H1 (cell line): ENCODE results near the gene PRCD. TPM values are rescaled to one million over a fixed set of nuclear protein-coding genes. Genes with fewer than 3 reads are reported as not detected.

Experiments used
- CTCF ChIA-PET: fragments of 300-600 bp; sonication (Branson Sonifier 250); formaldehyde crosslinking; loops from one replicate; lab custom pipeline; 2021; ENCODE audit not compliant: partially characterized antibody; lab: Charles Lee
- POLR2A ChIA-PET: fragments of 300-600 bp; sonication (Branson Sonifier 250); formaldehyde crosslinking; loops from one replicate; lab custom pipeline; 2021; ENCODE audit warnings: inconsistent platforms; ENCODE audit not compliant: partially characterized antibody; lab: Charles Lee
- DNase-seq, 2 experiments: peaks; one replicate each; pipeline versions ENCODE4 v3.0.0 to v3.0.0-alpha.2; 2010 to 2022; ENCODE audit warnings: low spot score in 2 of 2, low read depth in 1 of 2, mixed read lengths in 1 of 2
- FAIRE-seq: peaks from 2 replicates; lab custom pipeline; 2011; peaks lifted over from hg19 to GRCh38; lab: Jason Lieb, UNC
- H2AFZ ChIP-seq: 2 replicates; pipeline ENCODE4 v1.8.1; 2012; ENCODE audit warnings: low read length, inconsistent platforms
- H2AK5ac ChIP-seq: 2 replicates; pipeline ENCODE4 v1.6.1; 2013; ENCODE audit warnings: low read depth, low read length
- H2BK120ac ChIP-seq: replicated peaks from 2 replicates; pipeline ENCODE3; 2013; ENCODE audit warnings: low read depth, low read length, inconsistent platforms
- H2BK12ac ChIP-seq: 2 replicates; pipeline ENCODE4 v1.6.1; 2013; ENCODE audit warnings: low read depth, low read length
- H2BK15ac ChIP-seq: 2 replicates; pipeline ENCODE4 v1.6.1; 2013; ENCODE audit warnings: low read length
- H2BK20ac ChIP-seq: 2 replicates; pipeline ENCODE4 v1.6.1; 2013; ENCODE audit warnings: low read length
- H2BK5ac ChIP-seq: 2 replicates; pipeline ENCODE4 v1.6.1; 2013; ENCODE audit warnings: low read depth, low read length
- H3K14ac ChIP-seq: 2 replicates; pipeline ENCODE4 v1.6.1; 2013; ENCODE audit warnings: inconsistent platforms; ENCODE audit not compliant: insufficient read length
- H3K18ac ChIP-seq: 2 replicates; pipeline ENCODE4 v1.6.1; 2013; ENCODE audit warnings: low read length; ENCODE audit errors: extremely low read depth
- H3K23ac ChIP-seq: 2 replicates; pipeline ENCODE4 v1.6.1; 2013; ENCODE audit warnings: inconsistent platforms; ENCODE audit not compliant: insufficient read length
- H3K23me2 ChIP-seq: 2 replicates; pipeline ENCODE4 v1.6.1; 2013; ENCODE audit warnings: low read depth, low read length
- H3K27ac ChIP-seq: 2 replicates; pipeline ENCODE4 v1.6.1; 2011; ENCODE audit warnings: low read depth, low read length, inconsistent platforms
- H3K27me3 ChIP-seq, 4 experiments: replicated peaks in 1 of 4; 1 replicate in 1 of 4; 2 replicates in 3 of 4; pipeline versions ENCODE4 v1.6.1 to v1.8.1; 2011 to 2013; ENCODE audit warnings: low read length in 3 of 4, mild to moderate bottlenecking in 3 of 4, inconsistent platforms in 2 of 4, mixed read lengths in 2 of 4, moderate library complexity in 1 of 4; ENCODE audit not compliant: control insufficient read depth in 3 of 4, insufficient read depth in 3 of 4; ENCODE audit errors: extremely low read depth in 1 of 4
- H3K36me3 ChIP-seq, 4 experiments: 2 replicates each; pipeline versions ENCODE4 v1.6.1 to v1.8.1; 2011 to 2013; ENCODE audit warnings: mild to moderate bottlenecking in 4 of 4, low read length in 3 of 4, moderate library complexity in 2 of 4, control low read depth in 1 of 4, inconsistent platforms in 1 of 4; ENCODE audit not compliant: insufficient read depth in 4 of 4, control insufficient read depth in 2 of 4
- H3K4ac ChIP-seq: replicated peaks from 2 replicates; pipeline ENCODE3; 2013; ENCODE audit warnings: low read length, low read depth, mixed read lengths, inconsistent platforms; ENCODE audit not compliant: insufficient read length
- H3K4me1 ChIP-seq, 4 experiments: replicated peaks in 1 of 4; 1 replicate in 1 of 4; 2 replicates in 3 of 4; pipeline versions ENCODE4 v1.6.1 to v1.8.1; 2011 to 2013; ENCODE audit warnings: low read length in 3 of 4, inconsistent platforms in 2 of 4, mixed read lengths in 1 of 4; ENCODE audit not compliant: insufficient read depth in 4 of 4, control insufficient read depth in 3 of 4
- H3K4me2 ChIP-seq, 2 experiments: 2 replicates each; pipeline versions ENCODE4 v1.6.1 to v1.8.1; 2011 to 2013; ENCODE audit warnings: low read depth in 2 of 2, low read length in 2 of 2, control low read depth in 1 of 2, inconsistent platforms in 1 of 2, mild to moderate bottlenecking in 1 of 2; ENCODE audit not compliant: insufficient read depth in 1 of 2
- H3K4me3 ChIP-seq, 4 experiments: fragments of 200-600, 300-600 bp in 1 of 4; sonication (generic), shearing (Covaris generic), sonication (Bioruptor Twin) in 1 of 4; 2 replicates each; pipeline versions ENCODE4 v1.5.1 to v1.8.1; 2011 to 2016; ENCODE audit warnings: low read length in 4 of 4, low read depth in 3 of 4, control low read depth in 2 of 4, inconsistent platforms in 2 of 4, mild to moderate bottlenecking in 2 of 4, mixed read lengths in 1 of 4, moderate library complexity in 1 of 4; ENCODE audit not compliant: insufficient read depth in 2 of 4; ENCODE audit errors: extremely low read depth in 1 of 4
- H3K56ac ChIP-seq: replicated peaks from 2 replicates; pipeline ENCODE3; 2013; ENCODE audit warnings: low read depth, mild to moderate bottlenecking, mixed read lengths, low read length, inconsistent platforms; ENCODE audit not compliant: insufficient read length
- H3K79me1 ChIP-seq: 2 replicates; pipeline ENCODE4 v1.6.1; 2013; ENCODE audit warnings: low read depth, low read length, control low read depth
- H3K79me2 ChIP-seq, 2 experiments: 2 replicates each; pipeline versions ENCODE4 v1.6.1 to v1.8.1; 2012 to 2013; ENCODE audit warnings: low read length in 2 of 2, mild to moderate bottlenecking in 2 of 2, inconsistent platforms in 1 of 2; ENCODE audit not compliant: insufficient read depth in 2 of 2, control insufficient read depth in 1 of 2
- H3K9ac ChIP-seq, 4 experiments: replicated peaks in 1 of 4; 1 replicate in 1 of 4; 2 replicates in 3 of 4; pipeline versions ENCODE4 v1.6.1 to v1.8.1; 2011 to 2013; ENCODE audit warnings: low read depth in 3 of 4, low read length in 3 of 4, control low read depth in 2 of 4, mild to moderate bottlenecking in 2 of 4, moderate library complexity in 2 of 4, inconsistent platforms in 1 of 4; ENCODE audit errors: extremely low read depth in 1 of 4
- H3K9me3 ChIP-seq, 2 experiments: 2 replicates each; pipeline versions ENCODE4 v1.6.1 to v1.8.1; 2012 to 2013; ENCODE audit warnings: mild to moderate bottlenecking in 2 of 2, moderate library complexity in 2 of 2, control low read depth in 1 of 2, inconsistent platforms in 1 of 2, low read depth in 1 of 2, low read length in 1 of 2, mixed read lengths in 1 of 2; ENCODE audit not compliant: insufficient read depth in 2 of 2
- H4K20me1 ChIP-seq, 2 experiments: replicated peaks in 1 of 2; 2 replicates each; pipeline versions ENCODE3 to v1.8.1; 2011 to 2013; ENCODE audit warnings: inconsistent platforms in 2 of 2, low read length in 2 of 2, mild to moderate bottlenecking in 1 of 2; ENCODE audit not compliant: insufficient read depth in 2 of 2, control insufficient read depth in 1 of 2
- H4K5ac ChIP-seq: 2 replicates; pipeline ENCODE4 v1.6.1; 2013; ENCODE audit warnings: low read length, low read depth, mixed read lengths, inconsistent platforms; ENCODE audit not compliant: insufficient read length
- H4K8ac ChIP-seq: 2 replicates; pipeline ENCODE4 v1.8.0; 2013; ENCODE audit warnings: mild to moderate bottlenecking, moderate library complexity, low read length, inconsistent platforms; ENCODE audit not compliant: insufficient read depth; ENCODE audit errors: extremely low read depth
- H4K91ac ChIP-seq: replicated peaks from 2 replicates; pipeline ENCODE3; 2013; ENCODE audit warnings: low read length, mixed read lengths, inconsistent platforms; ENCODE audit not compliant: insufficient read length
- BCL11A ChIP-seq, 2 experiments: IDR thresholded peaks; one replicate each; pipeline ENCODE4 v1.6.1; 2011; ENCODE audit warnings: low read depth in 2 of 2, low read length in 2 of 2, mild to moderate bottlenecking in 2 of 2
- EZH2 ChIP-seq: fragments of 200-600 bp; sonication (generic); IDR thresholded peaks from 2 replicates; pipeline ENCODE4 v1.7.1; 2012; ENCODE audit warnings: low read depth, mild to moderate bottlenecking, moderate library complexity, low read length, inconsistent platforms; ENCODE audit not compliant: severe bottlenecking
- KDM4A ChIP-seq: IDR thresholded peaks from one replicate; pipeline ENCODE4 v1.7.1; 2012; ENCODE audit warnings: low read depth, mild to moderate bottlenecking, moderate library complexity, low read length, inconsistent platforms; ENCODE audit not compliant: severe bottlenecking
- POLR2A ChIP-seq, 2 experiments: IDR thresholded peaks; 1 replicate in 1 of 2; 2 replicates in 1 of 2; pipeline ENCODE4 v1.6.1; 2011; ENCODE audit warnings: low read depth in 2 of 2, low read length in 2 of 2, mild to moderate bottlenecking in 2 of 2; ENCODE audit errors: control extremely low read depth in 1 of 2
- RFX5 ChIP-seq: IDR thresholded peaks from 2 replicates; pipeline ENCODE4 v1.6.1; 2011; ENCODE audit warnings: low read depth, low read length, improper control_type of control experiment, borderline replicate concordance
- SIN3A ChIP-seq, 2 experiments: IDR thresholded peaks in 1 of 2; conservative IDR thresholded peaks in 1 of 2; 2 replicates each; pipeline ENCODE4 v1.6.1; 2011 to 2012; ENCODE audit warnings: low read length in 2 of 2, improper control_type of control experiment in 1 of 2, low read depth in 1 of 2, mild to moderate bottlenecking in 1 of 2
- SUZ12 ChIP-seq: fragments of 200-600 bp; sonication (generic); IDR thresholded peaks from 2 replicates; pipeline ENCODE4 v1.6.1; 2012; ENCODE audit warnings: mild to moderate bottlenecking, inconsistent platforms, low read length, moderate library complexity, mixed read lengths
- TCF12 ChIP-seq: IDR thresholded peaks from 2 replicates; pipeline ENCODE4 v1.6.1; 2011; ENCODE audit warnings: low read depth, mild to moderate bottlenecking, low read length
- WGBS, 2 experiments: shearing (Covaris generic) in 1 of 2; methylation state at CpG; one replicate each; pipeline versions ENCODE4 v1.1.6 to v1.1.7; 2013 to 2015; ENCODE audit warnings: low lambda C conversion rate in 2 of 2, mixed read lengths in 2 of 2, inconsistent platforms in 1 of 2, low coverage in 1 of 2, missing lambda C conversion rate in 1 of 2; ENCODE audit not compliant: insufficient replicate concordance in 2 of 2, insufficient coverage in 1 of 2, insufficient read length in 1 of 2; ENCODE audit errors: extremely low coverage in 1 of 2, missing lambda C conversion rate in 1 of 2; 5-methylcytosine and 5-hydroxymethylcytosine counted together
- polyA plus RNA-seq, 7 experiments: library from polyadenylated mRNA; depleted of rRNA in 3 of 7; stranded (reverse) in 5 of 7; unstranded in 2 of 7; fragments of >200 nt in 5 of 7; fragments of 200-250 nt in 2 of 7; gene quantifications; 1 replicate in 5 of 7; 2 replicates in 1 of 7; 4 replicates in 1 of 7; pipeline versions ENCODE4 v1.2.1 to v1.2.3, GENCODE V29; 2011 to 2013; ENCODE audit warnings: missing spikeins in 2 of 7, mixed read lengths in 2 of 7
- total RNA-seq: library from RNA; stranded (reverse); fragmentation: NEBNext Ultra II Directional; extraction: Animal tissue kit (Norgen Biotek cat#: 25700); gene quantifications from 2 replicates; pipeline ENCODE4 v1.2.1, GENCODE V29; 2021

Gene PRCD
- total and polyA plus RNA-seq, 2 of the 8 experiments (the other 6 are each of a cell fraction or from before 2014, with no cell fraction given), result 0.77 to 2.1 TPM

- ChIA-PET CTCF (interaction anchor here (1.5 to 15.6 kb wide), 3 partner anchors 9 to 20 kb away, joined by 5 to 260 read pairs (median 30); no protein-coding TSS in a partner anchor), POLR2A (interaction anchor here (1.2 to 5.7 kb wide), 3 partner anchors 9 to 199 kb away, joined by 3 to 28 read pairs (median 4); no protein-coding TSS in a partner anchor)
- no peak overlapping the region for H3K4ac ChIP-seq
- no peaks in the 10 kb centered on the region for H3K79me1 ChIP-seq
- H3K36me3 ChIP-seq, result no peaks in the 10 kb centered on the region
- no peak overlapping the region for H3K56ac ChIP-seq
- H2AK5ac ChIP-seq, result no peak overlapping the region
- peak overlapping the region; percentile 33 to 67 (median 44) for H3K4me3 ChIP-seq
- peaks cover 8 to 46% (median 37%) of the 10 kb centered on the region in 4 experiments for H3K27me3 ChIP-seq
- WGBS, 2 experiments, result 2% methylated on average over 19 of the region's 26 CpGs; no CpG with 5 or more reads in 1 of the 2 experiments
- TF ChIP-seq SUZ12 (peak; percentile 46), BCL11A (IDR thresholded peaks at IDR 0.05; ENCODE audit: low read depth in 2 of 2, low read length in 2 of 2) (no peak), KDM4A (peak; percentile 6), EZH2 (peak; percentile 13), SIN3A (conservative IDR thresholded peaks at IDR 0.05 in 1 of 2, IDR thresholded peaks at IDR 0.05 in 1 of 2; ENCODE audit: low read depth in 1 of 2, low read length in 2 of 2) (no peak; a peak in 1 of 4 replicates), TCF12 (no peak), POLR2A (IDR thresholded peaks at IDR 0.05; ENCODE audit: control extremely low read depth in 1 of 2, low read depth in 2 of 2, low read length in 2 of 2) (no peak), RFX5 (no peak)
- no peak overlapping the region for H2BK15ac ChIP-seq
- peaks cover 11% of the 10 kb centered on the region for H3K23me2 ChIP-seq
- H3K4me1 ChIP-seq, result peaks cover 0 to 16% (median 9%) of the 10 kb centered on the region in 4 experiments; a peak in 6 of 7 replicates
- H2BK20ac ChIP-seq, result no peak overlapping the region
- H4K8ac ChIP-seq, result peak overlapping the region; percentile 84; the same call in 1 of the 2 replicates
- H4K20me1 ChIP-seq, result no peaks in the 10 kb centered on the region
- H3K4me2 ChIP-seq, result peak overlapping the region; percentile 76 to 99
- no peak overlapping the region; the same call in 1 of the 2 replicates for H3K18ac ChIP-seq
- H4K5ac ChIP-seq, result no peak overlapping the region
- H3K9me3 ChIP-seq, result no peaks in the 10 kb centered on the region
- FAIRE-seq (no peak), DNase-seq (peak in 1 of 2 experiments; percentile 73)
- no peak overlapping the region for H2BK12ac ChIP-seq
- H3K14ac ChIP-seq, result no peak overlapping the region
- H2BK120ac ChIP-seq, result no peak overlapping the region
- no peak overlapping the region; the same call in 1 of the 2 replicates for H2AFZ ChIP-seq
- H3K23ac ChIP-seq, result no peak overlapping the region
- H3K9ac ChIP-seq, result peak overlapping the region in 1 of 4 experiments; percentile 40; a peak in 2 of 7 replicates
- no peak overlapping the region for H2BK5ac ChIP-seq
- H4K91ac ChIP-seq, result no peak overlapping the region
- H3K27ac ChIP-seq, result no peak overlapping the region
- no peaks in the 10 kb centered on the region for H3K79me2 ChIP-seq
Observed at GRCh38 chr17:76537288-76537577, 2.6 kb upstream of the PRCD start.
